IPS-15b (cell line): ENCODE measurements around the gene NDE1.
"Not testable (repeated sequence)": the region's sequence is repeated elsewhere in the genome, so short reads cannot be mapped to it uniquely, and the experiment has no call there.

Experiments used
- H3K27me3 ChIP-seq: one replicate; pipeline ENCODE4 v1.6.1; 2013; ENCODE audit warnings: low read length; ENCODE audit not compliant: control insufficient read depth, insufficient read depth
- H3K36me3 ChIP-seq: one replicate; pipeline ENCODE4 v1.6.1; 2013; ENCODE audit warnings: low read length; ENCODE audit not compliant: control insufficient read depth, insufficient read depth
- H3K4me1 ChIP-seq: one replicate; pipeline ENCODE4 v1.6.1; 2013; ENCODE audit warnings: mild to moderate bottlenecking, low read length; ENCODE audit not compliant: control insufficient read depth, insufficient read depth
- H3K4me3 ChIP-seq: one replicate; pipeline ENCODE4 v1.5.1; 2013; ENCODE audit warnings: low read depth, low read length
- H3K9ac ChIP-seq: one replicate; pipeline ENCODE4 v1.6.1; 2013; ENCODE audit warnings: low read depth, mild to moderate bottlenecking, low read length
- H3K9me3 ChIP-seq: one replicate; pipeline ENCODE4 v1.6.1; 2013; ENCODE audit warnings: mild to moderate bottlenecking, low read length; ENCODE audit not compliant: control insufficient read depth, insufficient read depth

NDE1 gene

DNA sequence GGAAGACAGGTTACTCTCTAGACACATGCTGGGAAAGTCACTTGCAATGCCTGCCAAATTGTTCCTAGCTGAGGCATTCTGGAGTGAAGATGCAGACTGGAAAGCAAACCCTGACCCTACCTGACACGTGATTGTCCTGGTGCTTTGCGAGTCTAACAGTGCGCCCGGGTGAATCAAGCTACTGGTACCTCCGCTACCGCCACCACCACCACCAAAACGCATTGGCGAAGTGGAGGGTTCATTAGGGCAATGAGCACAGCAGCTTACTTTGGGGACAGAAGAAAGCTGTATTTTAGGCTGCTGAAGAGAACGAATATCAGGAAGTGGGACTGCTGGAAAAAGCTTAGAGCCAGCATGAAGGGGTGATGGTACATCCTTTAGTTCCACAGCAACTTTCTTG, 14.1 kb upstream of the NDE1 start:
- Histone ChIP-seq H3K4me3 (no peak overlapping the region), H3K4me1 (no peaks in the 10 kb centered on the region), H3K36me3 (peaks cover 33% of the 10 kb centered on the region)

DNA sequence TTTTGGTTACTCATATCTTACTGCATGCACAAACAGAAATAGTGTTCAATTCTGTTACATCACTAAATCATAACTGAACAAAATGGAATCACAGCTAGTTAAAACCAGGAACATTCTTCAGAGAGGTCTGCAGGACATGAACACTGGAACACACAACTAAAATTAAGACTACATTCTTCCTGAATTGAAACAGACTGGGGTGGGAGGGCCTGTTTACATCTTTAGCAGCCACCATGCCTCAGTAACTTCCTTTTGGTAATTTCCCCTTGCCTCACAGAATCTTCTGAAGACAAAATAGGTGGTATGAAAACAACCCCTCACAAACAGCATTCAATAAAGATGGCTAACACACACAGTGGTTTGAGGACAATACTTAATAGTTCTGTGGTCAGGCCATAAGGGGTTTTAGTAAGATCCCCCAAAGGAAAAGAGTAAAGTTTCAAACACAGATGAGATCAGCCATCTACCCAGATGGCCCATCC, 13.6 kb upstream of the NDE1 start:
- Histone ChIP-seq H3K36me3 (peaks cover 33% of the 10 kb centered on the region), H3K9ac (no peak overlapping the region), H3K27me3 (no peaks in the 10 kb centered on the region), H3K4me1 (no peaks in the 10 kb centered on the region), H3K4me3 (no peak overlapping the region), H3K9me3 (no peaks in the 10 kb centered on the region)

More for the DNA sequence above, 14.1 kb upstream of the NDE1 start:
- Histone ChIP-seq H3K9ac (no peak overlapping the region), H3K9me3 (no peaks in the 10 kb centered on the region), H3K27me3 (no peaks in the 10 kb centered on the region)

DNA sequence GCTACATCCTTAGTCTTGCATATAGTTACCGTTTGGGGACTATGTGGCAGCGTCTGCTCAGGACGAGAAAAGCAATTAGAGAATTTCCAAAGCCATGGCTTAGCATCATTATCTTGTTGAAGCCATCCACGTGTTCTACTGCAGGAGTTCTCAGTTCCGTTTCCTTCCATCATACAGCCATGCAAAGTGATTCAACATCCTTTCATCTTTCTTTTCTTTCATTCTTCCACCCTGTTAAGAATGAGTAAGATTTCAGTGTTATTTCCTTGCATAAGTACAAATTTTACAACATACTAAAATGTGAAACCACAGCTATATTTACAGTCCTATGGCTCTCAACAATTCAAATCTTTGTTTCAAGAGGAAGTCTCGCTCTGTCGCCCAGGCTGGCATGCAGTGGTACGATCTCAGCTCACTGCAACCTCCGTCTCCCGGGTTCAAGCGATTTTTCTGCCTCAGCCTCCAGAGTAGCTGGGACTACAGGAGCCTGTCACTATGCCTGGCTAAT, 10.9 kb upstream of the NDE1 start:
- Histone ChIP-seq H3K4me3 (no peak overlapping the region), H3K36me3 (peaks cover 33% of the 10 kb centered on the region), H3K27me3 (no peaks in the 10 kb centered on the region), H3K9ac (no peak overlapping the region), H3K9me3 (no peaks in the 10 kb centered on the region), H3K4me1 (peaks cover 7% of the 10 kb centered on the region)

DNA sequence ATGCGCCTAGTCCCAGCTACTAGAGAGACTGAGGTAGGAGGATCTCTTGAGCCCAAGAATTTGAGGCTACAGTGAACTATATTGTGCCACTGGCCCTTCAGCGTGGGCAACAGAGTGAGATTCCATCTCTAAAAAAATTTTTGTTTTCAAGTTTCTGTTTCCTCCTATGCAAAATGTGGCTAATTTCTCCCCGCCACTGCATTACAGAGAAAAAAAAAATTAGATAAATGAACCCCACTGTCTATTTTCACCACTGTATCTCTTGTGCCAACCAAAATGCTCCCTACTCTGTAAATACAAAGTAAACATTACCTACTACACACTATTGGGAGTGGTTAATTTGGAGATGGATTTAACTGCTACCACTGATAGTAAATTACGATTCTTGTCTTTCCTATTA, 9.1 kb upstream of the NDE1 start:
- Histone ChIP-seq H3K4me3 (no peak overlapping the region), H3K27me3 (no peaks in the 10 kb centered on the region), H3K9ac (no peak overlapping the region)

DNA sequence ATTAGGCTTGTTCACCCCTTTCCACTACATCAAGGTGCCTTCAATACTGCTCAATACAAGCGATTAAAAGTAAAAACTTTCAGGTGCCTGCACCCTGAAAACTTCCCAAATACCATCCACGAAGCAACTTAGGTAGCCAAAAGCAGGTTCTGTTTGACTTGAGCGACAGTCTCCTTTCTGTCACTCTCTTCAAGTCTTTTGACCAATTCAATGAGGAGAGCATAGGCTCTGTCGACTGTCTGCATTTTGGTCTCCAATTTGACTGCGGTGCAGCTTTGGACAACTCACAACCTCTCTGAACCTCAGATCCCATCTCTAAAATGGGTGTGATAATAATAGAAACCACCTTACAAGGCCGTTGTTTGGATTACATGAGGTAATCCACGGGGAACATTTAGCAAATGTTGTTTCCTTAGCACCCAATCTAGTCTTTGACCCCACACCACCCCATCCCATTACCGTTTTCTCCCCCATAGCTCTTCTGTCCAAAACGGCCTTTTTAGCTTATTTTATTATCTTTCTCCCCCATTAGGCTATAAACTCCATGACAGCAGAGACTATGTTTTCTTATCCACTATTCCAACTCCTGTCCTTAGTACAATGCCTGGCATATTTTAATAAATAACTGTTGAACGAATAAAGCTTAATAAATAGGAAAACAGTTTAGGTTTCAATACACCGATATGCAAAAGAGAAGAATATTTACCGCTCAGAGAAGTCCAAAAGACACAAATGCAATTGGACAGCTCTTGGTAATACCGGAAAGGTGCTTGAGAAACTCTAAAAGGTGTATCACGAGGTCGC, 8.1 kb upstream of the NDE1 start:
- H3K4me3 ChIP-seq = peak overlapping the region; percentile 95
- no peaks in the 10 kb centered on the region for H3K9me3 ChIP-seq
- no peaks in the 10 kb centered on the region for H3K27me3 ChIP-seq
- peaks cover 8% of the 10 kb centered on the region for H3K4me1 ChIP-seq
- peaks cover 15% of the 10 kb centered on the region for H3K36me3 ChIP-seq
- peak overlapping the region; percentile 66 for H3K9ac ChIP-seq

More for the DNA sequence above, 9.1 kb upstream of the NDE1 start:
- Histone ChIP-seq H3K36me3 (peaks cover 20% of the 10 kb centered on the region), H3K9me3 (no peaks in the 10 kb centered on the region), H3K4me1 (peaks cover 8% of the 10 kb centered on the region)

DNA sequence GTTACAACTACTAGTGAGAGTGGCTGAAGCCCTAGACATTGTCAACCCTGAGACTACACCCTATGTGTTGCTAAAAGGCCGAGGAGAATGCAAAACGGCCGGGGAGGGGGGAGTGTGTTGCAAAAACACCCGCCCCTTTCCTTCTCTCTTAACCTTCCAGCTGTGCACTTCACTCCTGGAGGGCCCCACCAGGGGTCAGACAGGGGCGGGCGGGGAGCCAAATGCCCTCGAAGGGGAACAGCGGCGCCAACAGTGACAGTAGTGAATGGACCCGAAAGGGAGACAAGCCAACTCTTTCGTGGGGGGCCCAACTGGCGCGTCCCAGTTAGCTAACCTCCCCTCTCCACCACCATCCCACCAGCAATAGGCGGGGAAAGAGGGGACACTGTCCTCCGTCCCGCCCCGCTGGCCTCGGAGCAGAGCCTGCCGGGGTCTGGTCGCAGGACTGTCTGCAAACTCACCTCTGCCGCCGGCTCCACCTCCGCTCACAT, 7.4 kb upstream of the NDE1 start:
- H3K27me3 ChIP-seq = no peaks in the 10 kb centered on the region
- peaks cover 8% of the 10 kb centered on the region for H3K4me1 ChIP-seq
- peak overlapping the region; percentile 66 for H3K9ac ChIP-seq
- H3K36me3 ChIP-seq = peaks cover 9% of the 10 kb centered on the region
- H3K9me3 ChIP-seq = no peaks in the 10 kb centered on the region
- H3K4me3 ChIP-seq = peak overlapping the region; percentile 95

DNA sequence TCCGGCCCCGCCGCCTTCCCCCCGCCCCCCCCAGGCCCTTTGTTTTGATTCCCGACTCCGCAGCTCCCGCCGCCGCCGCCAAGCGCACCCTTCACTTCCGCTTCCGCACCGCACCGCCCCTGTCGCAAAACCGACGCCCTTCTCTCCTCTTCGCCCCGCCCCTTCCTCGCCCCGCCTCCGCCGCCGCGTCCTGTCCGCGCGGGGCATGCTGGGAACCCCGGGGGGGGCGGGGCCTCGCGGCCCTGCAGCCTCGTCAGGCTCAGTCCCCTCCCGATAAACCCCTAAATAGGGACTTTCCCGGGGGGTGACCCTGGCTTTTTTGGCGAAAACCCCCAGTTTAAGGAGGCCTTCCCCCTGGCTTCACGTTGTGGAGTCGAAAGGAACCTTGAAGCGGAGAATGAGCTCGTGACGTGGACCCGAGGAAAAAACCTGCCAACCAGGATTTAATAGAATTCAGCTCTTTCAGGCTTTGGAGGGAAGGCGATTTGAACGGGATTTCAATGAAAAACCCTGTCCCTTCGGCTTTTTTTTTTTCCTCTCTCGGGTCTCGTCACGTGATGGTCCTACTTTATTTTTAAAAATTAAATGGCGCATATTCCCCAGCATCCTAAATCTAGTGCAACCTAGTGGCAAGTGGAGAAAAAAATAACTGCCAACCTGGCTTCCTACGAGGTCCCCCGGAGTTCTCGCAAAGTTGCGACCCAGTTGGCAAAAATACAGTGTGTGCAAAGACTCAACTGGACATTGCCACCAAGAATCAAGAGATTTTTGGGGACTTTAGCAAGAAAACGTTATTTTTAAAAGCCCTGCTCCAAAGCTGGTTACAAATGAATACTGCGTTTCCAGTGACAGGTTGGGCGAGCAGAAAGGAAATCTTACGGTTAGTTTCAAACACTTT, 6.7 kb upstream of the NDE1 start, which contains the start of gene MARF1:
MARF1 (minus strand) TSS at position 107 of the 898 bp plus-strand sequence. CDS start 3,921 bp downstream, outside the sequence.
- H3K9me3 ChIP-seq = no peaks in the 10 kb centered on the region
- peaks cover 8% of the 10 kb centered on the region for H3K4me1 ChIP-seq
- H3K27me3 ChIP-seq = no peaks in the 10 kb centered on the region
- peaks cover 9% of the 10 kb centered on the region for H3K36me3 ChIP-seq
- peak within 1 kb of the TSS; percentile 95 for H3K4me3 ChIP-seq
- H3K9ac ChIP-seq = peak within 1 kb of the TSS; percentile 93

DNA sequence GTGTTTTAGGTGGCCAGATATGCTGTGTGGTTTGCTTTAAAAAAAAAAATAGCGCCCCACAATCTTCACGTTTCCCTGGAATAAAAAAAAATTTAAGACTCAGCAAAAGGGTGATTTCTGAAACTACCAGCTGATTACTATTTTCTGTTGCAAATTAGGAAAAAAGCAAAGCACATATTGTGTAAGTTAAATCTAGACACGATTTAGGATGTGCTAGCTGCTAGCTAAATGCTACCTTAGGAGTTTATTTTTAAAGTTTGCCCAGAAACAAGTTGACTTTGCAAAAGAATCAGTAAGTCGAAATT, 6.1 kb upstream of the NDE1 start:
- Histone ChIP-seq H3K36me3 (peaks cover 5% of the 10 kb centered on the region), H3K4me3 (peak overlapping the region; percentile 92), H3K27me3 (no peaks in the 10 kb centered on the region), H3K9ac (peak overlapping the region; percentile 93), H3K9me3 (no peaks in the 10 kb centered on the region), H3K4me1 (peaks cover 8% of the 10 kb centered on the region)

DNA sequence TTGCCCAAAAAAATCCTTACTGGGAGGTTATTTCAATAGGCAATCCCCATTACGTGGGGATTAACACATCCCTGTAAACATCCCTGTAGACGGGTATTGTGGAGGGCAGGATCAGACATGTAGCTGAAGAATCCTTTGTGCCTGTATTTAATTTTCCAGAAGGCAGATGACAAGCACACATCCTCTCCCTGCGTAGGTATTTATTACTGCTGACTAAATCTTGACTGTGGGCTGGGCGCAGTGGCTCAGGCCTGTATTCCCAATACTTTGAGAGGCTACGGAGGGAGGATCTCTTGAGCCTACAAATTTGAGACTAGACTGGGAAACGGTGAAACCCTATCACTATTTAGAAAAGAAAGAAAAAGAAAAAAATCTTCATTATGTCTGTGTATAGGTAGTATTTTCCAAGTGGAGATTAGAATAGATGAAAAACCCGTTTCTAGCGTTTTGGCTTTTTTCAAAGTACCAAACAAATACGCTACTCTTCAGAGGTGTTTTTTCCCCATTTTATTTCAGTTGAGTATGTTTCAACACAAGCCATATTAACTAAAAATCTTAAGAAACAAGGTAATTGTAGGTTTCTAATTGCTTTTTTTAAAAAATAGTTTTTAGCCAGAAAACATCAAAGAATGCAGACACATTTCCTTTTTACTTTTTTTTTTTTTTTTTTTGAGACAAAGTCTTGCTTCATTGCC, 5.6 kb upstream of the NDE1 start:
- Histone ChIP-seq H3K27me3 (no peaks in the 10 kb centered on the region), H3K4me1 (peaks cover 8% of the 10 kb centered on the region), H3K36me3 (no peaks in the 10 kb centered on the region), H3K9ac (peak overlapping the region; percentile 93), H3K9me3 (no peaks in the 10 kb centered on the region), H3K4me3 (peak overlapping the region; percentile 92)

DNA sequence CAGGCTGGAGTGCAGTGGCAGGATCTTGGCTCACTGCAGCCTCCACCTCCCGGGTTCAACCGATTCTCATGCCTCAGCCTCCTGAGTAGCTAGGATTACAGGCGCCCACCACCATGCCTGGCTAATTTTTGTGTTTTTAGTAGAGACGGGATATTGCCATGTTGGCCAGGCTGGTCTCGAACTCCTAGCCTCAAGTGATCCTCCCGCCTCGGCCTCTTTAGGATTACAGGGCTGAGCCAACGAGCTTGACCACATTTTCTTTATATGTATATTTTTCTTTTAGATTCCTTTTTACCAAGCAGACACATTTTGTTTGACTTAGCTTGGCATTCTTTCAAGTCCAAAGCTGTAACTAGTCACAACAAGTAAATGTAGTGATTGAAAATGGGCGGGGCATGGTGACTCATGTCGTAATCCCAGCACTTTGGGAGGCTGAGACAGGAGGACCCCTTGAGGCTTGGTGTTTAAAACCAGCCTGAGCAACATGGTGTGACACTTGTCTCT, 5.0 kb upstream of the NDE1 start:
- not testable (repeated sequence) for H3K4me3 ChIP-seq, H3K27me3 ChIP-seq, H3K9ac ChIP-seq, H3K36me3 ChIP-seq, H3K9me3 ChIP-seq, H3K4me1 ChIP-seq
